Sigmoid colon (tissue), 7 donors: ENCODE results near the gene PCDHGA2. TPM values are rescaled to one million over a fixed set of nuclear protein-coding genes. Genes with fewer than 3 reads are reported as not detected.
A peak's percentile ranks its signal among the peaks of the same experiment; 100 is the strongest.
"Not testable (repeated sequence)": the region's sequence is repeated elsewhere in the genome, so short reads cannot be mapped to it uniquely, and the experiment has no call there.

Experiments used
- DNase-seq: peaks from one replicate; pipeline ENCODE4 v3.0.0-alpha.2; 2019
- H3K27ac ChIP-seq, 4 donors: fragments of 200-600 bp; sonication (generic); one replicate each; pipeline ENCODE4 v1.5.1; 2016 to 2019; ENCODE audit warnings: mild to moderate bottlenecking in 1 of 4
- H3K27me3 ChIP-seq, 3 donors: fragments of 200-600 bp; sonication (generic); one replicate each; pipeline ENCODE4 v1.5.1; 2019; ENCODE audit warnings: mild to moderate bottlenecking in 1 of 3
- H3K36me3 ChIP-seq, 4 donors: fragments of 200-600 bp; sonication (generic); one replicate each; pipeline ENCODE4 v1.5.1; 2016 to 2019
- H3K4me1 ChIP-seq, 4 donors: fragments of 200-600 bp; sonication (generic); one replicate each; pipeline ENCODE4 v1.5.1; 2017 to 2019
- H3K4me3 ChIP-seq, 4 donors: fragments of 200-600 bp; sonication (generic); one replicate each; pipeline ENCODE4 v1.5.1; 2017 to 2019; ENCODE audit warnings: mild to moderate bottlenecking in 2 of 4, moderate library complexity in 1 of 4
- H3K9me3 ChIP-seq, 4 donors: fragments of 200-600 bp in 3 of 4; sonication (generic) in 3 of 4; one replicate each; pipeline versions ENCODE4 v1.5.1 to v1.6.1; 2013 to 2019
- EP300 ChIP-seq, 4 donors: sonication (generic); formaldehyde crosslinking; IDR thresholded peaks; one replicate each; pipeline ENCODE4 v1.6.1; 2017; ENCODE audit warnings: antibody characterized with exemption in 4 of 4
- POLR2A ChIP-seq, 2 donors: fragments of 450-650 bp; IDR thresholded peaks; one replicate each; pipeline ENCODE4 v1.6.1; 2016; ENCODE audit warnings: antibody characterized with exemption in 2 of 2, mild to moderate bottlenecking in 2 of 2, moderate library complexity in 2 of 2
- POLR2AphosphoS5 ChIP-seq, 4 donors: sonication (generic); formaldehyde crosslinking; IDR thresholded peaks; one replicate each; pipeline ENCODE4 v1.6.1; 2017; ENCODE audit warnings: antibody characterized with exemption in 4 of 4
- WGBS, 2 donors: extraction: QIAGEN DNeasy Blood & Tissue Kit; methylation state at CpG; one replicate each; pipeline ENCODE4 v1.1.7; 2013; 5-methylcytosine and 5-hydroxymethylcytosine counted together
- intact Hi-C: fragments of 100-400 bp; cut with DNase I; formaldehyde crosslinking; loops from one replicate; pipeline ENCODE4 v1.15.1; 2023
- polyA plus RNA-seq, 3 donors: library from polyadenylated mRNA; stranded (reverse); fragments of 200-250 nt; gene quantifications; one replicate each; pipeline ENCODE4 v1.2.3, GENCODE V29; 2013
- total RNA-seq, 4 donors: library from RNA; depleted of rRNA; stranded (reverse); fragments of >200 nt; gene quantifications; one replicate each; pipeline ENCODE4 v1.1.0, GENCODE V29; 2016
- TF ChIP-seq, protein P1 (sequence below), 4 experiments: fragments of 450-650 bp in 3 of 4; fragments of 200-600 bp in 1 of 4; IDR thresholded peaks; one replicate each; pipeline ENCODE4 v1.5.1; 2016 to 2019; ENCODE audit warnings: antibody characterized with exemption in 4 of 4, mild to moderate bottlenecking in 3 of 4, moderate library complexity in 2 of 4
- donor health status: healthy with polysubstance abuse.
- donor health status: Bipolar disorder and iron deficiency.
- donor health status: healthy.

Gene PCDHGA2
- total and polyA plus RNA-seq, 7 donors = 0.47 to 4.9 (median 3.6) TPM; not detected in 2

DNA sequence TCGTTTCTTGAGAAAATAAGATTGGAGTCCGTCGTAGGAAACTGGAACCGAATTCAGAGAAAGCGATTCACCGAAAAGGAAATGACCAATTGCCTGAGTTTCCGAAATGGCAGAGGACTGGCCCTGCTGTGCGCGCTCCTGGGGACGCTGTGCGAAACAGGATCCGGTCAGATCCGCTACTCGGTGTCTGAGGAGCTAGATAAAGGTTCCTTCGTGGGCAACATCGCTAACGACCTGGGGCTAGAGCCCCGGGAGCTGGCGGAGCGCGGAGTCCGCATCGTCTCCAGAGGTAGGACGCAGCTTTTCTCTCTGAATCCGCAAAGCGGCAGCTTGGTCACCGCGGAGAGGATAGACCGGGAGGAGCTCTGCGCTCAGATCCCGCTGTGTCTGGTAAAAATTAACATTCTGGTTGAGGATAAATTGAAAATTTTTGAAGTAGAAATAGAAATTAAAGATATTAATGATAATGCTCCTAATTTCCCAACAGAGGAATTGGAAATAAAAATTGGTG lies 5.4 kb downstream of the PCDHGA2 start:
- no peak for TF ChIP-seq POLR2AphosphoS5 (IDR thresholded peaks at IDR 0.05)
- TF ChIP-seq, protein P1, sequence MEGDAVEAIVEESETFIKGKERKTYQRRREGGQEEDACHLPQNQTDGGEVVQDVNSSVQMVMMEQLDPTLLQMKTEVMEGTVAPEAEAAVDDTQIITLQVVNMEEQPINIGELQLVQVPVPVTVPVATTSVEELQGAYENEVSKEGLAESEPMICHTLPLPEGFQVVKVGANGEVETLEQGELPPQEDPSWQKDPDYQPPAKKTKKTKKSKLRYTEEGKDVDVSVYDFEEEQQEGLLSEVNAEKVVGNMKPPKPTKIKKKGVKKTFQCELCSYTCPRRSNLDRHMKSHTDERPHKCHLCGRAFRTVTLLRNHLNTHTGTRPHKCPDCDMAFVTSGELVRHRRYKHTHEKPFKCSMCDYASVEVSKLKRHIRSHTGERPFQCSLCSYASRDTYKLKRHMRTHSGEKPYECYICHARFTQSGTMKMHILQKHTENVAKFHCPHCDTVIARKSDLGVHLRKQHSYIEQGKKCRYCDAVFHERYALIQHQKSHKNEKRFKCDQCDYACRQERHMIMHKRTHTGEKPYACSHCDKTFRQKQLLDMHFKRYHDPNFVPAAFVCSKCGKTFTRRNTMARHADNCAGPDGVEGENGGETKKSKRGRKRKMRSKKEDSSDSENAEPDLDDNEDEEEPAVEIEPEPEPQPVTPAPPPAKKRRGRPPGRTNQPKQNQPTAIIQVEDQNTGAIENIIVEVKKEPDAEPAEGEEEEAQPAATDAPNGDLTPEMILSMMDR (IDR thresholded peaks at IDR 0.05) = no peak
- no peak for TF ChIP-seq EP300 (IDR thresholded peaks at IDR 0.05)
- no peak for TF ChIP-seq POLR2A (IDR thresholded peaks at IDR 0.05)
- H3K4me3 ChIP-seq = peak overlapping the region in 2 of 4 donors; percentile 13 to 22
- no peaks in the 10 kb centered on the region for H3K4me1 ChIP-seq
- H3K27ac ChIP-seq = no peak overlapping the region
- H3K36me3 ChIP-seq = no peaks in the 10 kb centered on the region
- no peak for DNase-seq
- intact Hi-C loops = no loop called here
- H3K27me3 ChIP-seq = peaks cover 0 to 43% (median 0%) of the 10 kb centered on the region in 3 donors
- 36 to 60% methylated on average over 31 of the region's 31 CpGs for WGBS, 2 donors
- peaks cover 26 to 86% (median 51%) of the 10 kb centered on the region in 4 donors for H3K9me3 ChIP-seq

DNA sequence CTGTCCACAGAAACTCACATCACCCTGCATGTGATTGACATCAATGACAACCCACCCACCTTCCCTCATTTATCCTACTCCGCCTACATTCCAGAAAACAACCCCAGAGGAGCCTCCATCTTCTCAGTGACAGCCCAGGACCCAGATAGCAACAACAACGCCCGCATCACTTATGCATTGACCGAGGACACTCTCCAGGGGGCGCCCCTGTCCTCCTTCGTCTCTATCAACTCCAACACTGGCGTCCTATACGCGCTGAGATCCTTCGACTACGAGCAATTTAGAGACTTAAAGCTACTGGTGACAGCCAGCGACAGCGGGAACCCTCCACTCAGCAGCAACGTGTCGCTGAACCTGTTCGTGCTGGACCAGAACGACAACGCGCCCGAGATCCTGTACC lies 6.8 kb downstream of the PCDHGA2 start:
- Histone ChIP-seq H3K27ac (no peak overlapping the region), H3K9me3 (peaks cover 14 to 79% (median 43%) of the 10 kb centered on the region in 4 donors), H3K36me3 (no peaks in the 10 kb centered on the region), H3K4me1 (no peaks in the 10 kb centered on the region), H3K4me3 (no peak overlapping the region), H3K27me3 (peaks cover 0 to 51% (median 0%) of the 10 kb centered on the region in 3 donors)
- WGBS, 2 donors = 43 to 62% methylated on average over 20 of the region's 20 CpGs
- TF ChIP-seq, protein P1 (IDR thresholded peaks at IDR 0.05) = no peak
- TF ChIP-seq POLR2AphosphoS5 (IDR thresholded peaks at IDR 0.05) = no peak
- no peak for TF ChIP-seq EP300 (IDR thresholded peaks at IDR 0.05)
- no peak for TF ChIP-seq POLR2A (IDR thresholded peaks at IDR 0.05)
- intact Hi-C loops = no loop called here
- no peak for DNase-seq

DNA sequence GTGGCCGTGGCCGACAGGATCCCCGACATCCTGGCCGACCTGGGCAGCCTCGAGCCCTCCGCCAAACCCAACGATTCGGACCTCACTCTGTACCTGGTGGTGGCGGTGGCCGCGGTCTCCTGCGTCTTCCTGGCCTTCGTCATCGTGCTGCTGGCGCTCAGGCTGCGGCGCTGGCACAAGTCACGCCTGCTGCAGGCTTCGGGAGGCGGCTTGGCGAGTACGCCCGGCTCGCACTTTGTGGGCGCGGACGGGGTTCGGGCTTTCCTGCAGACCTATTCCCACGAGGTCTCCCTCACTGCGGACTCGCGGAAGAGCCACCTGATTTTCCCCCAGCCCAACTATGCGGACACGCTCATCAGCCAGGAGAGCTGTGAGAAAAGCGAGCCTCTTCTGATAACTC lies 7.5 kb downstream of the PCDHGA2 start:
- H3K4me1 ChIP-seq, intact Hi-C loops, H3K36me3 ChIP-seq, DNase-seq, H3K27ac ChIP-seq, H3K4me3 ChIP-seq: not testable (repeated sequence)
- H3K9me3 ChIP-seq = peaks cover 8 to 79% (median 46%) of the 10 kb centered on the region in 4 donors
- 48 to 70% methylated on average over 27 to 28 of the region's 35 CpGs for WGBS, 2 donors
- H3K27me3 ChIP-seq = peaks cover 0 to 58% (median 0%) of the 10 kb centered on the region in 3 donors

DNA sequence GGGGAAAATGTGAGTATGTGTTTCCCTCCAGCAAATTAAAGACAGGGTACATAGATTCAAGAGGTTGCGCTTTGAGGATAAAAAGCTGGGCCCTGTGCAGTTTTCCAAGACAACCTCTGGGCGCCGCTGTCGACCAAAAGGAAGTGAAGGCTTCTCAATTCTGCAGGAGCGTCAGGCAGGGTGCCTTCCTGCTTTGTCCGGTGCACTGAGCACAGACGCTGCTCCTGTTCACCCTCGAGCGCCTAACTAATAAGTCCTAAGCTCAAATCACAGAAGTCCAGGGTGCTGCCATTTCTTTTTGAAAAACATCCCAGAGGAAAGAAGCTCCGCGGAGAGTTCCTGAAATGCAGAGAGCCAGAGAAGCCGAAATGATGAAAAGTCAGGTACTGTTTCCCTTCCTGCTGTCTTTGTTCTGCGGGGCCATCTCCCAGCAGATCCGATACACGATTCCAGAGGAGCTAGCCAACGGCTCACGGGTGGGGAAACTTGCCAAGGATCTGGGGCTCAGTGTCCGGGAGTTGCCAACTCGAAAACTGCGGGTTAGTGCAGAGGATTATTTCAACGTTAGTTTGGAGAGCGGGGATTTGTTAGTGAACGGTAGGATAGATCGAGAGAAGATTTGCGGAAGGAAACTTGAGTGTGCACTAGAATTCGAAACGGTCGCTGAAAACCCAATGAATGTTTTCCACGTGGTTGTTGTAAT lies 11.5 kb downstream of the PCDHGA2 start, which contains the start of gene PCDHGB1:
TSS of gene PCDHGB1 (plus strand) at position 183 of the 703 bp plus-strand sequence. CDS start at position 345, 162 bp downstream.
- peaks cover 15 to 70% (median 44%) of the 10 kb centered on the region in 4 donors for H3K9me3 ChIP-seq
- intact Hi-C loops = no loop called here
- H3K4me3 ChIP-seq = peak within 1 kb of the TSS in 3 of 4 donors; percentile 9 to 37 (median 20)
- no peak for TF ChIP-seq POLR2A (IDR thresholded peaks at IDR 0.05)
- TF ChIP-seq, protein P1 (IDR thresholded peaks at IDR 0.05) = peak in 1 of 4 experiments; percentile 27
- H3K27me3 ChIP-seq = peaks cover 0 to 50% (median 0%) of the 10 kb centered on the region in 3 donors
- DNase-seq = no peak
- H3K4me1 ChIP-seq = no peaks in the 10 kb centered on the region
- no peak within 1 kb of the TSS for H3K27ac ChIP-seq
- 30 to 39% methylated on average over 29 of the region's 29 CpGs for WGBS, 2 donors
- H3K36me3 ChIP-seq = no peaks in the 10 kb centered on the region

DNA sequence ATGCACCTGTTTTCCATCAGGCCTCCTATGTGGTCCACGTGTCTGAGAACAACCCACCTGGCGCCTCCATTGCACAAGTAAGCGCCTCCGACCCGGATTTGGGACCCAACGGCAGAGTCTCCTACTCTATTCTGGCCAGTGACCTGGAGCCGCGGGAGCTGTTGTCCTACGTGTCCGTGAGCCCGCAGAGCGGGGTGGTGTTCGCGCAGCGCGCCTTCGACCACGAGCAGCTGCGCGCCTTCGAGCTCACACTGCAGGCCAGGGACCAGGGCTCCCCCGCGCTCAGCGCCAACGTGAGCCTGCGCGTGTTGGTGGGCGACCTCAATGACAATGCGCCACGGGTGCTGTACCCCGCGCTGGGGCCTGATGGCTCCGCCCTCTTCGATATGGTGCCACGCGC lies 13.0 kb downstream of the PCDHGA2 start:
- intact Hi-C loops = no loop called here
- 43 to 73% methylated on average over 32 to 36 of the region's 36 CpGs for WGBS, 2 donors

More for the DNA sequence above, 13.0 kb downstream of the PCDHGA2 start:
- Histone ChIP-seq H3K36me3 (no peaks in the 10 kb centered on the region), H3K4me1 (no peaks in the 10 kb centered on the region), H3K4me3 (no peak overlapping the region), H3K27me3 (peaks cover 0 to 42% (median 0%) of the 10 kb centered on the region in 3 donors), H3K9me3 (peaks cover 19 to 72% (median 50%) of the 10 kb centered on the region in 4 donors), H3K27ac (no peak overlapping the region)
- TF ChIP-seq EP300 (IDR thresholded peaks at IDR 0.05) (no peak), POLR2AphosphoS5 (IDR thresholded peaks at IDR 0.05) (no peak), POLR2A (IDR thresholded peaks at IDR 0.05) (no peak)
- TF ChIP-seq, protein P1 (IDR thresholded peaks at IDR 0.05) = no peak
- no peak for DNase-seq
